ENCODE measurements around the gene PGD. TPM values are rescaled to one million over a fixed set of nuclear protein-coding genes. Genes with fewer than 3 reads are reported as not detected.
"Not testable (repeated sequence)": the region's sequence is repeated elsewhere in the genome, so short reads cannot be mapped to it uniquely, and the experiment has no call there.

PGD gene
- polyA plus RNA-seq, 2 donors: 189 to 565 TPM

DNA sequence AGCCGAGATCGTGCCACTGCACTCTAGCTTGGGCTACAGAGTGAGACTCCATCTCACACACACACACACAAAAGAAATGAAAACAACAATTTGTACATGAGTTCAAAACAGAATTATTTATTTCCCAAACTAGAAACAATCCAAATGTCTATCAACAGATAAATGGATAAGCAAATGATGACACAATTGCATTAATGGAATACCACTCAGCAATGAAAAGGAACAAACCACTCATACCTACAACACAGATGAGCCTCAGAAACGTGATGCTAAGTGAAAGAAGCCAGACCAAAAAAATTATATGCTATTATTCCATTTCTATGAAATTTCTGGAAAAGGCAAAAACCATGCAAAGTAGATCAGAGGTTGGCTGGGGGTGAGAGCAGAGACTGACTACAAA is 2.0 kb upstream of the PGD start:
- H3K4me1 ChIP-seq (ENCODE audit: control insufficient read depth in 2 of 2, insufficient read depth in 2 of 2, low read length in 1 of 2): peaks cover 0 to 4% of the 10 kb centered on the region in 2 donors
- no peaks in the 10 kb centered on the region for H3K27me3 ChIP-seq (ENCODE audit: control insufficient read depth in 1 of 2, insufficient read depth in 2 of 2, low read length in 2 of 2)
- WGBS, 2 donors: 84 to 88% methylated on average over 3 of the region's 3 CpGs
- no peak overlapping the region for H3K27ac ChIP-seq (ENCODE audit: low read depth in 2 of 2, low read length in 1 of 2)
- H3K36me3 ChIP-seq (ENCODE audit: control insufficient read depth in 2 of 2, insufficient read depth in 2 of 2, low read length in 1 of 2): peaks cover 0 to 3% of the 10 kb centered on the region in 2 donors
- no peaks in the 10 kb centered on the region for H3K9me3 ChIP-seq (ENCODE audit: control insufficient read depth in 2 of 2, insufficient read depth in 1 of 2, low read depth in 1 of 2, low read length in 1 of 2)
- no peak overlapping the region for H3K4me3 ChIP-seq (ENCODE audit: low read depth in 1 of 2, low read length in 2 of 2)

DNA sequence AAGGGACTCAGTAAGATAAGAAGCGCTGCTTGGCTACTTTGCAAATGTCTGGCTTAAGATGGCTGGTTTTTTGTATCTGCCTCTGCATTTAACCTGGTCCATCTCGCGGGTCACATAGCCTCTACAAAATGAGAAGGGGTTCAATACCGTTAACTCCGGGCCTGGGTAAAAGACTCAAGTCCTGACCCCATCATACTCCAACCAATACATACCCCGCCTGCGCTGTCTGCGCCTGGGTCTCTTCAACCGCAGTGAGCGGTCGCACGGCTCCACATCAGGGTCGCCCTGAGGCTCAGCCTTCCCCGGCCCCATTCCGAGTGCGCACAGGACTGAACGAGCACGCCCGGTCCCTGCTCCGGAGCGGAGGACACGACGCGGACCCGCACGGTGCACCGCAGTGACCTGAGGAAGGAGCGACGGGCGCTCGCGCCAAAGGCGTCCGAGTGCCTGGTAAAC is 558 bp upstream of the PGD start:
- peak overlapping the region; percentile 84 to 96 for H3K4me3 ChIP-seq (ENCODE audit: low read depth in 1 of 2, low read length in 2 of 2)
- H3K36me3 ChIP-seq (ENCODE audit: control insufficient read depth in 2 of 2, insufficient read depth in 2 of 2, low read length in 1 of 2): peaks cover 0 to 3% of the 10 kb centered on the region in 2 donors
- peak overlapping the region; percentile 73 to 84 for H3K27ac ChIP-seq (ENCODE audit: low read depth in 2 of 2, low read length in 1 of 2)
- no peaks in the 10 kb centered on the region for H3K27me3 ChIP-seq (ENCODE audit: control insufficient read depth in 1 of 2, insufficient read depth in 2 of 2, low read length in 2 of 2)
- H3K9me3 ChIP-seq (ENCODE audit: control insufficient read depth in 2 of 2, insufficient read depth in 1 of 2, low read depth in 1 of 2, low read length in 1 of 2): no peaks in the 10 kb centered on the region
- H3K4me1 ChIP-seq (ENCODE audit: control insufficient read depth in 2 of 2, insufficient read depth in 2 of 2, low read length in 1 of 2): peaks cover 0 to 6% of the 10 kb centered on the region in 2 donors
- 1% methylated on average over 34 of the region's 34 CpGs for WGBS, 2 donors

DNA sequence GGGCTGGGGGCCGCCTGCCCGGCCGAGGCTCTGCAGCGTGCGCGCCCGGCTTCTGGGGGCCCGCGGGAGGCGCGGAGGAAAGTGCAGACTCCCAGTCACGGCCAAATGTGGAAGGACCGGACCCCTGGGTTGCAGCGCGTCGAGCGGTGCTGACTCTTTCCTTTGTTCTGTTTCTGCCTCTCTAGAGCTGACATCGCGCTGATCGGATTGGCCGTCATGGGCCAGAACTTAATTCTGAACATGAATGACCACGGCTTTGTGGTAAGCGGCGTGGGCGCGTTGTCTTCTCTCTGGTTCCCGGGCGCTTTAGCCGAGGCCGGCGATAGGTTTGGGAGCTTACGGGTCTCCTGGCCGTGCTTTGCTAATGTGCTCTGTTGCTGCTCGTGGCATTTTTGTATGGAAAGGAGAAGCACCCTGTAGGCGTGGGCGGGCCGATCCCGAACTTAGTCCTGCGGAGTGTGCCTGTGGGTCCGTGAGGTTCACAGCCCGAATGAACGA is 629 bp downstream of the PGD start:
- Histone ChIP-seq H3K27me3 (ENCODE audit: control insufficient read depth in 1 of 2, insufficient read depth in 2 of 2, low read length in 2 of 2) (no peaks in the 10 kb centered on the region), H3K9me3 (ENCODE audit: control insufficient read depth in 2 of 2, insufficient read depth in 1 of 2, low read depth in 1 of 2, low read length in 1 of 2) (no peaks in the 10 kb centered on the region), H3K27ac (ENCODE audit: low read depth in 2 of 2, low read length in 1 of 2) (peak overlapping the region; percentile 95 to 98), H3K4me3 (ENCODE audit: low read depth in 1 of 2, low read length in 2 of 2) (peak overlapping the region; percentile 84 to 96), H3K4me1 (ENCODE audit: control insufficient read depth in 2 of 2, insufficient read depth in 2 of 2, low read length in 1 of 2) (peaks cover 0 to 6% of the 10 kb centered on the region in 2 donors), H3K36me3 (ENCODE audit: control insufficient read depth in 2 of 2, insufficient read depth in 2 of 2, low read length in 1 of 2) (peaks cover 0 to 9% of the 10 kb centered on the region in 2 donors)
- 1% methylated on average over 42 of the region's 42 CpGs for WGBS, 2 donors

DNA sequence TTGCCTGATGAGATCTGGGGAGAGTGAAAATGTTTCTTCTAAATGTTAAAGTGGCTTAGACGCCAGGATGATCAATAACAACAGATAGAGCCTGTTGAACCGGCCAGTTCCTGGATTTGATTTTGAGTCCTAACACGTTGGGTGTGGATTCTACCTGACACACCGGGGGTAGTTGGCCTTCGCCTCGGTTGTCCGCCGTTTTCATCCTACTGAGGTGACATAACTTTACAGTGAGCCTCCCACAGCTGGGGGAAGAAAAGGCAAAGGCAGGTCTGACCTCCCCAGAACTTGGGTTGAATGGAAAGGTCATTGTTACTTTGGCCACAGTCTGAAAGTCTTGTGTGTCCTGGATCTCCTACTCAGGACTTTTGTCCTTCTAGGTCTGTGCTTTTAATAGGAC is 1.1 kb downstream of the PGD start:
- Histone ChIP-seq H3K4me1 (ENCODE audit: control insufficient read depth in 2 of 2, insufficient read depth in 2 of 2, low read length in 1 of 2) (peaks cover 0 to 6% of the 10 kb centered on the region in 2 donors), H3K27me3 (ENCODE audit: control insufficient read depth in 1 of 2, insufficient read depth in 2 of 2, low read length in 2 of 2) (no peaks in the 10 kb centered on the region), H3K4me3 (ENCODE audit: low read depth in 1 of 2, low read length in 2 of 2) (peak overlapping the region; percentile 84 to 96), H3K27ac (ENCODE audit: low read depth in 2 of 2, low read length in 1 of 2) (peak overlapping the region; percentile 95 to 98), H3K9me3 (ENCODE audit: control insufficient read depth in 2 of 2, insufficient read depth in 1 of 2, low read depth in 1 of 2, low read length in 1 of 2) (no peaks in the 10 kb centered on the region), H3K36me3 (ENCODE audit: control insufficient read depth in 2 of 2, insufficient read depth in 2 of 2, low read length in 1 of 2) (peaks cover 0 to 13% of the 10 kb centered on the region in 2 donors)
- 34 to 37% methylated on average over 8 of the region's 8 CpGs for WGBS, 2 donors

DNA sequence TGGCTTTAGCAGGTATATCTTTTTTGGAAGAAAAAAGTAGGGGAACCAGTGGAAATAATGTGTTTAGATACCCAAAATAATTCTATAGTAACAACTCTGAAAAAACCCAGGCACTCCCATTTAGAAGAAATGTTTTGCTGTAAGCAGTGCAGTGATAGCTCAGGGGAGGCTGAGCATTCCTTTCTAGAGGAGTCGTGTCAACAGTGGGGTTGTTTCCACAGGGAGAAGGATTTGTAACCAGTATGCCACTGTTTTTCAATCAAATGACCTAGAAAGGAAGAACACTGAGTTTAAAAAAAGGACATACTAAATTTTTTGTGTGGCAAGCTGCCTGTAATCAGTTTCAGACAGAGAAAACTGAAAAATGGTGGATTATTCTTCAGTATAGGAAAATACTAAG is 2.4 kb downstream of the PGD start:
- WGBS, 2 donors: 61 to 63% methylated on average over 1 of the region's 1 CpG
- H3K27ac ChIP-seq (ENCODE audit: low read depth in 2 of 2, low read length in 1 of 2): no peak overlapping the region
- no peaks in the 10 kb centered on the region for H3K27me3 ChIP-seq (ENCODE audit: control insufficient read depth in 1 of 2, insufficient read depth in 2 of 2, low read length in 2 of 2)
- peak overlapping the region in 1 of 2 donors; percentile 84 for H3K4me3 ChIP-seq (ENCODE audit: low read depth in 1 of 2, low read length in 2 of 2)
- peaks cover 4 to 17% of the 10 kb centered on the region in 2 donors for H3K36me3 ChIP-seq (ENCODE audit: control insufficient read depth in 2 of 2, insufficient read depth in 2 of 2, low read length in 1 of 2)
- no peaks in the 10 kb centered on the region for H3K9me3 ChIP-seq (ENCODE audit: control insufficient read depth in 2 of 2, insufficient read depth in 1 of 2, low read depth in 1 of 2, low read length in 1 of 2)
- H3K4me1 ChIP-seq (ENCODE audit: control insufficient read depth in 2 of 2, insufficient read depth in 2 of 2, low read length in 1 of 2): peaks cover 0 to 6% of the 10 kb centered on the region in 2 donors

DNA sequence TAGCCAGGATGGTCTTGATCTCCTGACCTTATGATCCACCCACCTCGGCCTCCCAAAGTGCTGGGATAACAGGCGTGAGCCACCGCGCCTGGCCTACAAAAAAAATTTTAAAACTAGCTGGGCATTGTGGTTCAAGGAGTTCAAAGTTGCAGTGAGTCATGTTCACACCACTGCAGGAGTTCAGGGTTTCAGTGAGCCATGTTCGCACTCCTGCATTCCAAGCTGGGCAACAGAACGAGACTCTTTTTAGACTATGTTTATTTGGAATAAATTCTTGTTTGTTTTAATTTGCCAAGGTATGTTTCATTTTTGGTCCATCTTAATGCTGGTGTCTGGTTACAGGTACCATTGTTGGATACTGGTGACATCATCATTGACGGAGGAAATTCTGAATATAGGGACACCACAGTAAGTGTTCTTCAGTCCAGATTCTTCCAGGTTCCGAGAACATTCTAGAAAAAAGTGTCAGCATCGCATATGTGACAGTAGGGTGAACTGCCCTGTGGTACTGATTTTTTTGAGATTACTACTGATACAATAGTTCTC is 3.9 kb downstream of the PGD start:
- peak overlapping the region in 1 of 2 donors; percentile 40 for H3K27ac ChIP-seq (ENCODE audit: low read depth in 2 of 2, low read length in 1 of 2)
- no peak overlapping the region for H3K4me3 ChIP-seq (ENCODE audit: low read depth in 1 of 2, low read length in 2 of 2)
- H3K9me3 ChIP-seq (ENCODE audit: control insufficient read depth in 2 of 2, insufficient read depth in 1 of 2, low read depth in 1 of 2, low read length in 1 of 2): no peaks in the 10 kb centered on the region
- peaks cover 14 to 30% of the 10 kb centered on the region in 2 donors for H3K36me3 ChIP-seq (ENCODE audit: control insufficient read depth in 2 of 2, insufficient read depth in 2 of 2, low read length in 1 of 2)
- WGBS, 2 donors: 90 to 94% methylated on average over 9 of the region's 9 CpGs
- H3K27me3 ChIP-seq (ENCODE audit: control insufficient read depth in 1 of 2, insufficient read depth in 2 of 2, low read length in 2 of 2): no peaks in the 10 kb centered on the region
- peaks cover 0 to 6% of the 10 kb centered on the region in 2 donors for H3K4me1 ChIP-seq (ENCODE audit: control insufficient read depth in 2 of 2, insufficient read depth in 2 of 2, low read length in 1 of 2)

DNA sequence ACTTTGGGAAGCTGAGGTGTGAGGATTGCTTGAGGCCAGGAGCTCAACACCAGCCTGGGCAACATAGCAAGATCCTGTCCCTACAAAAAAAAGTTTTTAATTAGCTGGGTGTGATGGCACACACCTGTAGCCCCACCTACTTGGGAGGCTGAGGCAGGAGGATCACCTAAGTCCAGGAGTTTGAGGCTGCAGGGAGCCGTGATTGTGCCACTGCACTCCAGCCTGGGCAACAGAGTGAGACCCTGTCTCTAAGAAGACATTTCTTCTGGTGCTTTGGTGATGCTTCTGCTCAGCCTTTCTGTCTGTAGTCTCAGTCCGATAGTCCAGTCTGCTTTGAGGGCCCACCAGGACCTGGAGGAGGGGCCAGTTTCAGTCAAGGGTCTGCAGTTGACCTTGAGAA is 8.3 kb downstream of the PGD start:
- Histone ChIP-seq H3K27me3 (ENCODE audit: control insufficient read depth in 1 of 2, insufficient read depth in 2 of 2, low read length in 2 of 2) (no peaks in the 10 kb centered on the region), H3K36me3 (ENCODE audit: control insufficient read depth in 2 of 2, insufficient read depth in 2 of 2, low read length in 1 of 2) (peaks cover 34 to 58% of the 10 kb centered on the region in 2 donors), H3K4me3 (ENCODE audit: low read depth in 1 of 2, low read length in 2 of 2) (no peak overlapping the region), H3K9me3 (ENCODE audit: control insufficient read depth in 2 of 2, insufficient read depth in 1 of 2, low read depth in 1 of 2, low read length in 1 of 2) (no peaks in the 10 kb centered on the region), H3K4me1 (ENCODE audit: control insufficient read depth in 2 of 2, insufficient read depth in 2 of 2, low read length in 1 of 2) (peaks cover 0 to 1% of the 10 kb centered on the region in 2 donors), H3K27ac (ENCODE audit: low read depth in 2 of 2, low read length in 1 of 2) (no peak overlapping the region)
- 89 to 97% methylated on average over 2 of the region's 2 CpGs for WGBS, 2 donors

DNA sequence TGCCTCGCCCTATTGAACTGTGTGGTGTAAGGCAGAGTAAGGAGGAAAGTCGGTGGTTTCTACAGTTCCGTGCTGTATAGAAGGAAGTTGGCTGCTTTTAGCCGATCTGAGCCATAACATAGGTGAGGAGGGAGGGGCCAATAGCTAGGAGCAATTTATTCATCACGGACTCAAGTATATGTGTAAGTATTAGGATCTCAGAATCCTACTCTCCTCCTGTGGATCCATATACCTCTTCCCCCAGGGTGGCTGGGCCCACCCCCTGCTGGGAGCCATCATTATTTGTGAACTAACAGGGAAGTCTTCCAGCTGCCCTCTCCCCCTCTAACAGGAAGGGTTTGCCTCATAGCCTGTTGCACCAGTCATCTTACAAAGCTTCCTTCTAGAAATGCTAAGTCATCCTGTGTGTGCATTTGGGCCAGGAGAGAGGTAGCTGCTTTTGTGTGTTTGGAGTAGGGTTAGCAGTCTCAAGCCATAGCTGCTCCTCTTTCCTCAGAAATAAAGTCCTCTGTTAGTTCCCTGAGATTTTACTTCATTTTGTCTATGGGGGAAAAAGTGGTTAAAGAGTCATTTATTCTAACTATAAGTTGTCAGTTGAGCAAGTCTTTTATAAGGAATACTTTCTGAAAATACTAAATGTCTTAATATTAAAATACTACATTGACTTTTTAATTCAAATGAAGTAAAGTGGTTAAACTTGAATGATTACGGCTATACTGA is 16.5 kb downstream of the PGD start:
- Histone ChIP-seq H3K4me1 (ENCODE audit: control insufficient read depth in 2 of 2, insufficient read depth in 2 of 2, low read length in 1 of 2) (peaks cover 0 to 8% of the 10 kb centered on the region in 2 donors), H3K36me3 (ENCODE audit: control insufficient read depth in 2 of 2, insufficient read depth in 2 of 2, low read length in 1 of 2) (peaks cover 17 to 39% of the 10 kb centered on the region in 2 donors), H3K27ac (ENCODE audit: low read depth in 2 of 2, low read length in 1 of 2) (peak overlapping the region; percentile 83 to 92), H3K4me3 (ENCODE audit: low read depth in 1 of 2, low read length in 2 of 2) (no peak overlapping the region), H3K27me3 (ENCODE audit: control insufficient read depth in 1 of 2, insufficient read depth in 2 of 2, low read length in 2 of 2) (no peaks in the 10 kb centered on the region), H3K9me3 (ENCODE audit: control insufficient read depth in 2 of 2, insufficient read depth in 1 of 2, low read depth in 1 of 2, low read length in 1 of 2) (no peaks in the 10 kb centered on the region)
- WGBS, 2 donors: 57 to 63% methylated on average over 6 of the region's 6 CpGs

DNA sequence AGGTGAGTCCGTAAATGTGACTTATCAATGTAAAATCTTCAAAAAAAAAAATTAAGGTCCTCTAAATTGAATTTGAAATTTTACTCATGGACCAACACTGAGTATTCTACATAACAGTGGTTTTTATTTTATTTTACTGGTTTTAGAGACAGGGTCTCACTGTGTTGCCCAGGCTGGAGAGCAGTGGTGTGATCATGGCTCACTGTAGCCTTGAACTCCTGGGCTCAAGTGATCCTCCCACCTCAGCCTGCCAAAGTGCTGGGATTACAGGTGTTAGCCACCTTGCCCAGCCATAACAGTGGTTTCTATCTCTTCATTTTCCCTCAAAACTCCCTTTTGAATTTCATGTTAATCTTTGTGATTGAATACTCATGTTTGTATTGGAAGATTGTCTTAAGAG is 17.1 kb downstream of the PGD start:
- Histone ChIP-seq H3K27ac (ENCODE audit: low read depth in 2 of 2, low read length in 1 of 2) (peak overlapping the region; percentile 27 to 77), H3K36me3 (ENCODE audit: control insufficient read depth in 2 of 2, insufficient read depth in 2 of 2, low read length in 1 of 2) (peaks cover 17 to 37% of the 10 kb centered on the region in 2 donors)
- 98% methylated on average over 1 of the region's 1 CpG for WGBS, 2 donors

More for the DNA sequence above, 17.1 kb downstream of the PGD start:
- not testable (repeated sequence) for H3K9me3 ChIP-seq (ENCODE audit: control insufficient read depth in 2 of 2, insufficient read depth in 1 of 2, low read depth in 1 of 2, low read length in 1 of 2); H3K4me3 ChIP-seq (ENCODE audit: low read depth in 1 of 2, low read length in 2 of 2); H3K4me1 ChIP-seq (ENCODE audit: control insufficient read depth in 2 of 2, insufficient read depth in 2 of 2, low read length in 1 of 2); H3K27me3 ChIP-seq (ENCODE audit: control insufficient read depth in 1 of 2, insufficient read depth in 2 of 2, low read length in 2 of 2)

Measured in esophagus (tissue), 2 donors.